ENCODE results near the gene TCF7L2.

- TF ChIP-seq, protein P1, sequence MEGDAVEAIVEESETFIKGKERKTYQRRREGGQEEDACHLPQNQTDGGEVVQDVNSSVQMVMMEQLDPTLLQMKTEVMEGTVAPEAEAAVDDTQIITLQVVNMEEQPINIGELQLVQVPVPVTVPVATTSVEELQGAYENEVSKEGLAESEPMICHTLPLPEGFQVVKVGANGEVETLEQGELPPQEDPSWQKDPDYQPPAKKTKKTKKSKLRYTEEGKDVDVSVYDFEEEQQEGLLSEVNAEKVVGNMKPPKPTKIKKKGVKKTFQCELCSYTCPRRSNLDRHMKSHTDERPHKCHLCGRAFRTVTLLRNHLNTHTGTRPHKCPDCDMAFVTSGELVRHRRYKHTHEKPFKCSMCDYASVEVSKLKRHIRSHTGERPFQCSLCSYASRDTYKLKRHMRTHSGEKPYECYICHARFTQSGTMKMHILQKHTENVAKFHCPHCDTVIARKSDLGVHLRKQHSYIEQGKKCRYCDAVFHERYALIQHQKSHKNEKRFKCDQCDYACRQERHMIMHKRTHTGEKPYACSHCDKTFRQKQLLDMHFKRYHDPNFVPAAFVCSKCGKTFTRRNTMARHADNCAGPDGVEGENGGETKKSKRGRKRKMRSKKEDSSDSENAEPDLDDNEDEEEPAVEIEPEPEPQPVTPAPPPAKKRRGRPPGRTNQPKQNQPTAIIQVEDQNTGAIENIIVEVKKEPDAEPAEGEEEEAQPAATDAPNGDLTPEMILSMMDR (IDR thresholded peaks at IDR 0.05; ENCODE audit: insufficient read depth, low read length) = no peak
- TF ChIP-seq REST (IDR thresholded peaks at IDR 0.05; ENCODE audit: insufficient replicate concordance, low read depth) (no peak), POLR2AphosphoS5 (IDR thresholded peaks at IDR 0.05; ENCODE audit: low read depth) (no peak)
These were observed 188.1 kb downstream of the TCF7L2 start for GRCh38 chr10:113137941-113138685.
